Sciatic nerve (tissue), 2 donors: ENCODE data around the gene GPHA2. TPM values are rescaled to one million over a fixed set of nuclear protein-coding genes. Genes with fewer than 3 reads are reported as not detected.

Experiments
- ATAC-seq: fragments of 200-7000 bp; cut with Tn5 transposase; one replicate; pipeline ENCODE4 v1.9.1; 2020; ENCODE audit warnings: mild to moderate bottlenecking, moderate library complexity
- DNase-seq: peaks from one replicate; pipeline ENCODE4 v3.0.0-alpha.2; 2020; ENCODE audit warnings: low spot score
- intact Hi-C: fragments of 100-400 bp; cut with DNase I; formaldehyde crosslinking; loops from one replicate; pipeline ENCODE4 v1.14.2; 2022
- total RNA-seq: library from RNA; stranded (reverse); fragmentation: NEBNext Ultra II Directional; extraction: Animal tissue kit (Norgen Biotek cat#: 25700); gene quantifications from one replicate; pipeline ENCODE4 v1.2.1, GENCODE V29; 2021
- donor health status: DM: no; HTN: no; CAD: no.
- donor health status: DM: no; HTN: no; CAD: no.

Gene GPHA2
- total RNA-seq, 1 donor from 2014 or later = not detected

DNA sequence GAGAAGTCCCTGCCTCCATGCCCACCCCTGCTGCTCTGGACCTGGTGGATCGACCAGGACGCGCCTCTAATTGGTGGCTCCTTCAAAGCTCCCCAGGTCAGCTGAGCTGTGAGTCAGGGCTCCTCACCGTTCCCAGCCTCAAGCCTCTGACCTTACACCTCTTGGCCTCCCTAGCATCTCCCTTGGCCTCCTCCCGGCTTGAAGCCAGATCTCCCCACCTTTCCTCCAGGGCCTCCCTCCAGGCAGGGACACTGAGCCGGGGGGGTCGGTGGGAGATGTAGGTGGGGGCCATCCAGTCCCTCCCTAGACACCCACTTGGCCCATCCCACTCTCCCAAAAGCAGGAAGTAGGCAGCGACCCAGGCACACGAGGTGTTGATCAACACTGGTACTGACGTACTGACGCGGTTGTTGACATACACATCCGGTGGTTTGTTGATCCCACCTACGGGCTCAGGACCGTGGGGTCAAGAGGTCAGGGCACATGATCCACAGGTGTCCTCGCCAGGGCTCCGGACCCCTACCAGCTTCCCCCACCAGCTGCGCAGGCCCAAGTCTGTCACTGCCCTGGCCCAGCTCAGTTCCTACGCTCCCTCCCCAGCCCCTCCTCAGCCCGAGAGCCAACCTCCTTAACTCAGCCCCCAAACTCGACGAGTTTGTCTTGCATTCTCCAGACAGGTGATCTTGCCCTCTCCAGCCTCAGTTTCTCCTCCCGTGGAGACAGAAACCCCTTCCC, 19.5 kb downstream of the GPHA2 start:
- DNase-seq (peak; percentile 81), ATAC-seq (peak; percentile 31)
- intact Hi-C loops = loop anchor here (10.0 kb wide), 1 partner anchor 99 kb away; the partner anchor contains the start of gene ARL2

DNA sequence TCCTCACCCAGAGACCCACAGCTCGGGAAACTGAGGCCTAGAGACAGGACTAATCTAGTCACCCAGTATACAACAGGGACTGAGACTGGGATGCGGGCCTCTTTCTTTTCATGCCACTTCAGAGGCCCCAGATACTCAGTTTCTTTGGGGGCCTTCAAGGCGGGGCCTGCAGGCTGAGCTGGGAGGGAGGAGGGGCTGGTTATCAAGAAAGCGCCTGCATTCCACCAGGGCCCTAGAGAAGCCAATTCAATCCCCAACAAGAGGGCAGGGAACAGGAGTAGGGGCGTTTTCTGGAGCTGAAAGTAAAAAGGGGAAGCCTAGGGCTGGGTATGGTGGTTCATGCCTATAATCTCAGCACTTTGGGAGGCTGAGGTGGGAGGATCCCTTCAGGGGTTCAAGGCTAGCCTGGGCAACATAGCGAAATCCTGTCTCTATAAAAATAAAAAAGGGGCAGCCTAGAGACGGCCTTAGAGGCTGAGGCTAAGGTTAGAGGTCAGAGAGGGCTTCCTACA, 20.3 kb downstream of the GPHA2 start:
- ATAC-seq = no peak
- DNase-seq = no peak
- intact Hi-C loops = loop anchor here (10.0 kb wide), 1 partner anchor 99 kb away; the partner anchor contains the start of gene ARL2

DNA sequence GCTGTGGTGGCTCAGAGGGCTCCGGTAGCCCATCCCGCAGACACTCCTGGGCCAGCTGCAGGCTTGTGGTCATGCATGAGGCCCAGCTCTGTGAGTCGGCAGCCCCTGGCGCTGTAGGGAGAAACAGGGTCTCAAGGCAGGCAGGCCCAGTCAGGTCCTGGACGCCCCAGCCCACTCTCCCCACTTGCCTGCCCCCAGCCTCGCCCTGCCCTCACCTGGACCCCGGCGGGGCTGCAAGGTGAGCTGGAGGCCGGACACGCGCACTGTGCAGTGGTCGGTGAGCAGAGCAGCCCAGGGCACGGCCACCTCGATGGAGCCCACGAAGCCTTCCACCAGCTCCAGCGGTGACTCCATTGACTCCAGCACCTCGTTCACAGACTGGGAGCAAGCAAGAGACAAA, 21.6 kb downstream of the GPHA2 start:
- DNase-seq (no peak), ATAC-seq (no peak)
- intact Hi-C loops = loop anchor here (10.0 kb wide), 1 partner anchor 101 kb away; the partner anchor contains the start of gene ARL2

DNA sequence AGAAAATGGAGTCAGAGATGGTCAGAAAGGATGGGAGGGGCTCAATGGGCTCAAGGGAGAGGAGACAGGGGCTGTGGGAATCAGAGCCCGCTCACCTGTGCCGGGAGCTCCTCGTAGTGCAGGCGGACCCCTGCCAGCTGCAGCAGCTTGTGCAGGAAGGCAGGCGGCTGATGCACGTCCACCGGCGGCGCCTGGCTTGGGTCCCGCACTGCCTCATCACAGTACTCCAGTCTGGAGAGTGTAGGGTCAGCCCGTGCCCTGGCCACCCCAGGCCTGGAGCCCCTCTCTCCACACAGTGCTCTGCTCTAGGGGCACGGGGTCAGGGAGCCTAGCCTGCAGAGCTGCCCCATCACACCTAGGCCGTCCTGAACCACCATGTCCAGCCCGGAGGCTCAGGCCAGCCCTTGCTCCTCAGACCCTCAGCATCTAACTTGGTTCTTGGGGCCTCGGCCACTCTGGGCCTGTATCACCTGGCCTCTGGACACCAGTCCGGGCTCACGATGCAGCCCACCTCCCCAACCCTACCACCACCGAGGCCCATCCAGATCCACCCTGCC, 22.4 kb downstream of the GPHA2 start:
- ATAC-seq (no peak), DNase-seq (no peak)
- intact Hi-C loops = loop anchor here (10.0 kb wide), 1 partner anchor 102 kb away; the partner anchor contains the start of gene ARL2

DNA sequence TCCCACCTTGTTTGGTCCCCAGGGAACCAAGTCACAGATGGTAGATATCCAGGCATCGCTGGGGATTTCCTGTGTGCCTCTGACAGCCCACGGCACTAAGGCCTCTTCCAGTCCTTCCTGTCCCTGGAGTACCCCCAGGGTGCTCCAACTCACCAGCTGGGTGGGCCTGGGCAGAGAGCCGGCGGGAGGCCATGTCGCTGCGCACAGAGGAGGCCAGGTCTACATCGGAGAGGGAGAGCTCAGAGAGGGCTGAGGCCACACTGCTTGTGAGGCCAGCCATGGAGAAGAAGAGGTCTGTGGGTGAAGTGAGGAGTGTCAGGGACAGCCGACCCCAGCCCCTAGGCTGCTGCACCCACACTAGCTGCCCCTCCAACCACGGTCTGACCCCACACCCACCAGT, 24.0 kb downstream of the GPHA2 start:
- intact Hi-C loops = loop anchor here (10.0 kb wide), 1 partner anchor 103 kb away; the partner anchor contains the start of gene ARL2
- DNase-seq (no peak), ATAC-seq (no peak)

DNA sequence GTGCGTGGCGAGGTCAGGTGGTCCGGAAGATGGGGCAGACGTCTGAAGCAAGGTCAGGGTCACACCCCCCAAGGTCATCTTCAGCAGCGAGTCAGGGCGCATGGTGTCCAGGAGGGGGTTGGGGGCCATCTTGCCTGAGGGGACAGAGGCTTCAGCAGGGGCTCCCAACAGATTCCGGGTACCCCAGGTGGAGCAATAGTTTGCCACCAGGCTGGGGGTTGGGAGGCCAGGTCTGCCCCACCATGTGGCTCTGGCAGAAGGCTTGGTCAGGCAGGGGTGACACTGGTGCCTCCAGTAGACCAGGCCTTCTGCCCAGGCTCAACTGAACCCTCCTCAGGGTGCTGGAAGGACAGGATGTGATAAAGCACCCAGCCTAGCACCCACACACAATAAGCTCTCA, 24.6 kb downstream of the GPHA2 start:
- intact Hi-C loops = loop anchor here (10.0 kb wide), 1 partner anchor 104 kb away; the partner anchor contains the start of gene ARL2
- ATAC-seq = no peak
- DNase-seq = no peak

DNA sequence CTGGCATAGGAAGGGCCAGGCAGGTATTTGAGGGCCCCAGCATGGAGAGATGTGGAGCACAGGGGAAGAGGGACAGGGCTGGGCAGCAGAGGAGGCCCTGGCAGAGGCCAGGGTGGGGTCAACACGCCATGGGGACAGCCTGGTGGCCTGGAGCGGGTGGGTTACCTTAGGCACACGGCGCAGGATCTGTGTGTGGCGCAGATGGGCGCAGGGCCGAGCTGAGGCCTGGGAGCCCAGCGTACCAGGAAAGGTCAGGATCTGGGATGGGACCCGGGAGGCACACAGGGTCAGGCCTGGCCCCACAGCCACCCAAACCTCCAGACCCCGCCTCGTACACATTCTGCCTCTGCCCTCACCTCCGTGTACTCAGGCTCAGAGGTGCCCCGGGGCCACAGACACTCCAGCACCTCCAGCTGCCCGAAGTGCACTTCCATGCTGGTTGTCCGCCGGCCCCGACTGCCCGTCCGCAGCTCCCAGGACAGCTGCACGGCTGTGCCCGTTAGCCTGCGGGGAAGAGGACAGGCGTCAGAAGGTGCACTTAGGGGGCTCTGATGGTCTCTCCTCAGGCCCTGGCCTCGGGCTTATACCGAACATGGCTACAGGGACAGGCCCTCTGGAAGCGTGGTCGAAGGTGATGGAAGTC, 25.1 kb downstream of the GPHA2 start:
- DNase-seq (no peak), ATAC-seq (no peak)
- intact Hi-C loops = loop anchor here (10.0 kb wide), 1 partner anchor 104 kb away; the partner anchor contains the start of gene ARL2

DNA sequence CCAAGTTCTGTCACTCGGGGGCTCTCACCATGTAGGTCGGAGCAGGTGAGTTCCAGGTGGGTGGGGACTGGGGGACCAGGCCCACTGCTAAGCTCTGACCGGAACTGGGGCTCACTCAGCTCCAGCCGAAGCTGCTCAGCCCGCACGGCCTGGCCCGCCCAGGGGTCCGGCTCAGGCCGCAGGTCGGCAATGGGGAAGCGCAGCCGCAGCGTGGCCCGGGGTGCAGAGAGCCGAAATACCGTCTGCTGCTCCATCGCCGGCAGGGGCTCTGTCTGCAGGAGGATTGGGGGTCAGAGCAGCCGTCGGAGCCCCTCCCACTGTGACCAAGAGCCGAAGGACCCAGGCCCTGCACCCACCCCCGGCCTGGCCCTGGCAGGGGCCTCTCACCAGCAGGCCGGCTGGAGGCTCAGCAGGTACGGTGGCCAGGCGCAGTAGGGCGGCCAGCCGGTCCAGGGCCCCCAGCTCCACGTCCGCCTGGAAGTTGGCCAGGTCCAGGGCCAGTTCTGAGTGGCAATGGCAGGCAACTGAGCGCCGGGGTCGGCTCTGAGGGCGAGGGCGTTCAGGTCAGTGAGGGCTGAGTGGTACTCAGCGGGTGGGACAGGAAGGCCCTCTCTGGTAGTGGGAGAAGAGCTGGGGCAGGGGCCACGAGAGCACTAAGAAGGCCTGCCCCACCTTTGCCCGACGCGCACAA, 25.9 kb downstream of the GPHA2 start:
- ATAC-seq (no peak), DNase-seq (no peak)
- intact Hi-C loops = loop anchor here (10.0 kb wide), 1 partner anchor 105 kb away; the partner anchor contains the start of gene ARL2

DNA sequence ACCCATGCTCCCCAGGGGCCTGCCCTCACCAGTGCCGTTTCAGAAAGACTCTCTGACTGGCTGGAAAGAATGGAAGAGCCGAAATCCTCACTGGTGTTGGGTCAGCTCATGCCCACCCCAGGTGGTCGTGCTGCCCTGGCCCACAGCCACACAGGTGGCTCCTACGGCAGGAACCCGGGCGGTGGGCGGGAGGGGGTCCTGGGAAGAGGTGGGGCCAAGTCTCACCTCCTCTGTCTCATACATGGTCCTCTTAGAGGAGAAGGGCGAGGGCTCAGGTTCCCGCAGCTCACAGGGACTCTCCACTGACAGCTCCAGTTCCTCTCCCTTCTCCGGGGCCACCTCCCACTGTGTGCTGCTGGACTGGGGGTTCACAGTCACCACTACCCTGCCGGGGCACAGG, 26.9 kb downstream of the GPHA2 start:
- intact Hi-C loops = no loop called here
- no peak for DNase-seq
- ATAC-seq = no peak

DNA sequence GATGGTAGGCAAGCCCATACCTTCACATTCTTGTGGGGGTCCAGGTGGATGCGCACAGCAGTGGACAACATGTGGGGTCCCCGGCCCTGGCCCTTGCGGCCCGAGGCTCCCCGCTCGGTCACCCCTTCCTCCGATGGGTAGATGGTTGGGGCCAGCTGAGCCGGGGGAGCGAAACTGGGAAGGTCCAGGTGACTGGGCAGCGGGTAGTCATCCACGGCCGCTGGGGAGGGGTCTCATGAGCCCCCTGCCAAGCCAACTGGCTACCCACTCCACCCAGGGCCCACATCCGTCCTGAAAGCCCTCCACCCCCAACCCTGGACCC, 29.4 kb downstream of the GPHA2 start:
- intact Hi-C loops = no loop called here
- DNase-seq (no peak), ATAC-seq (no peak)

DNA sequence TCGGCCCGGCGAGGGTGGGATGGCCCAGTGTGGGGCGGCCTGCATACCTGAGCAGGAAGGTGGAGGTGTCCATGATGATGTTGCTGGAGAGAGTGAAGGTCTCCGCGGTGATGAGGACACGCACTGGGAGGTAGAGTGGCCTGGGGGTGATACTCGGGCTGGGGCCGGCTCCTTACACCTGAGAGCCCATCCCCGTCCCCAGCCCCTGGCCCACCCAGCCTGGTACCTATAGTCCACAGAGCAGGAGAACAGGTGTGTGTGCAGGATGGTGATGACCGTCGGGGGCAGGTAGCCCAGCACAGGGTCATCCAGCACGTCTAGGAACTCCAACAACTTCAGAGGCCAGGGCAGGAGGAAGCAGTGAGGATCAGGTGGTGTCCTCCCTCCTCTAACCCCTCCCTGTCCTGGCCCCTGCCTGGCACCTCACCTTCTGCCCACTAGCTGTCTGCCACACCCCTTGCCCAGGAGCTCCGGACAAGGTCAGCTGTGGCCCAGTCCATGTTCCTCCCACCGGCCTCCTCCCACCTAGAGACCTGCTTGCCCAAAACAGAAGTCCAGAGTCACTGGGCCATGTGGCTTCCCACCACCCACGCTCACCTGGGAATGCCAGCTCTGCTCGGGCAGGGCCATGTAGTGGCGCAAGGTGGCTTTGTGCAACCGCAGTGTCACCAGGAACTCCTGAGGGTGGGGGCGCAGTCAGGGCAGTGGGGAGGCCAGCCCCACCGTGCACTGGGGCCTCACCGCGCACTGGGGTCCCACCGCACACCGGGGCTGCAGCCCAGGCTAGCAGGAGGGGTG, 30.0 kb downstream of the GPHA2 start:
- DNase-seq (no peak), ATAC-seq (no peak)
- intact Hi-C loops = no loop called here

DNA sequence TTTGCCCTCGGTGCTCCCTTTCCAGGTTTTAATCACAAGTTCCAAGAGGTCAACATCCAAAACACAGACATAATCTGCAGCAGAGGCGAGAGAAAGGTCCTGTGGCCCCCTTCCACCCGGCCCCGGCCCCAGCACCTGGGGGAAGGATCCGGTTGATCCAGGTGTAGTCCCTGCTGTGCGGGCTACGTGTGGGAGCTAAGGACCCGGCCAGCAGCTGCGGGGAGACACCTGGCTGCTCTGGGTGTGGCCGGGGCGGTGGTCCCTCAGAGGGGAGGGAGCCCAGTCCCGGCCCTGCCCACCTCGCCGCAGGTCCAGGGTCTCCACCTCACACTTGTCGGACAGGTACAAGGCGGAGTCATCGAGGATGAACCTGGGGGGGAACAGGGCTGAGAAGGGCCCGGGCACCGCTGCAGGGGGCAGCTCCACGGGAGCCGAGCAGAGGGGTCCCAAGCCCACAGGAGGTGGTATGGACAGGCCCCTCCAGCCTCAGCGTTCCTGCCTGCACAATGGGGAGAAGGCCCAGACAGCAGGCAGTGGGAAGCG, 32.3 kb downstream of the GPHA2 start:
- ATAC-seq = no peak
- intact Hi-C loops = no loop called here
- no peak for DNase-seq

DNA sequence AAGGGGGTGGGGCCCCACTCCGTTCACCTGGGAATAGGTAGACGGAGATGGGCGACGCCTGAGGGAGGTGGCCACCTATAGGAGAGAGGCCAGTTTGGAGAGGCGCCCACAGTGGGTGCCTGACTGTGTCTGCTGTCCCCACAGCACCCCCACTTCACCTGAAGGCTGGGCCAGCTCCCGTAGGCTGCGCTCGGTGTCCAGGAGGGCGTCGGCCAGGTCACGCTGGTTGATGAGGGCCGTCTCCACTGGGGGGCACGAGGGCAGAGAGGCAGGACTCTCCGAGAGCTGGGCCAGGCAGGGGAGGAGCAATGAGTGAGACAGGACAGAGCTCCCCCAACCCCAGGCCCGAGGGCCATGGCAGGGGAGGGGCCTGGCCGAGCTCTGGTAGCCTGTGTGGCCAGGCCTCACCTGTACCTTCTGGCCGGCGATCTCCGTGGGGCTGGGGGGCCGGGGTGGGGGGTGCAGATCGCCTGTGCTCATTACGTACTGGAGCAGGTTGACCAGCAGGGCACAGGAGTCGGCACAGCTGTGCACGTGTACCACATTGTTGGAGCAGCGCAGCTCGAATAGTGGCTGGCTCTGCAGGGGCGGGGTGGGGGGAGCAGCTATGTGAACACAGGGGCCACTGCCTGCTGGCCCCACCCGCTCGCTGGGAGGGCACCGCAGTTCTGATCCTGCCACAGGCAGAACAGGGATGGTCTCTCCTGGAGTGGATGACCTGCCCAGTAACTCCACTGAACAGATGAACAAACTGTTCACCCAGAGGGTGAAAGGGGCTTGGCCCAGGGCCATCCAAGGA, 33.4 kb downstream of the GPHA2 start:
- intact Hi-C loops = no loop called here
- ATAC-seq (no peak), DNase-seq (no peak)

DNA sequence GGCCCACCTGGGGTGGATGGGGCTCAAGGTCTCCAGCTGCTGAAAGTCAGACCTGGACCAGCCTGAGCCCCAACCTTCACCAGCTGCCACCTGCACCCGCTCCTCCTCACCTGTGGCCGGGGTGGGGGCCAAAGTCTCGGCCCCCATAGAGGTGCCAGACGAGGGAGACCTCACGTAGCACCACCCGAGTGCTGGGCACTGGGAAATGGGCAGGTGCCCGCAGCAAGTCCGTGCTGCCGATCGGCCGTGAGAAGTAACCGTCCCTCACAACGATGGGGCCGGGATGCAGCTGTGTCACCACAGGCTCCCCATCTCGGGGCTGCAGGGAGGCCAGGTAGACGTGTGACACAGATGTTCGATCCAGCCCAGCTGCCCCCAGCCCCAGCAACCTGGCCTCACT, 34.9 kb downstream of the GPHA2 start:
- ATAC-seq (no peak), DNase-seq (no peak)
- intact Hi-C loops = no loop called here

DNA sequence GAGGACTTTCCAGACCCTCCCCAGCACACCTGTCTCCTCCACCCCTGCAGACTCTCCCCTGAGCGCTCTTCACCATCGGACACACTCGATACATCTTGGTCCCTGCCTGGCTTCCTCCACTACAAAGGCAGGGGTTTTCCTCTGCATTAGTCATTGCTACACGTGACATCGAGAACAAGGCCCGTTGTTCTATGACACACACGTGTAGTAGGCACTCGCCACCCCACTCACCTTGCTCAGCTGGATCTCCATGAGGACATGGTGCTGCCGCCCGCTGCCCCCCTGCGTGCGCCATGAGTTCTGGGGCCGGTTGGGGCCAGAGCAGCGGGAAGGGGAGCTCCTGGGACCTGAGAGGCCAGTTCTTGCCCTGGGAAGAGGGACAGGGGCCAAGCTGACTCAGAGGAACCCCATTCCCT, 35.4 kb downstream of the GPHA2 start:
- no peak for ATAC-seq
- no peak for DNase-seq
- intact Hi-C loops = no loop called here

DNA sequence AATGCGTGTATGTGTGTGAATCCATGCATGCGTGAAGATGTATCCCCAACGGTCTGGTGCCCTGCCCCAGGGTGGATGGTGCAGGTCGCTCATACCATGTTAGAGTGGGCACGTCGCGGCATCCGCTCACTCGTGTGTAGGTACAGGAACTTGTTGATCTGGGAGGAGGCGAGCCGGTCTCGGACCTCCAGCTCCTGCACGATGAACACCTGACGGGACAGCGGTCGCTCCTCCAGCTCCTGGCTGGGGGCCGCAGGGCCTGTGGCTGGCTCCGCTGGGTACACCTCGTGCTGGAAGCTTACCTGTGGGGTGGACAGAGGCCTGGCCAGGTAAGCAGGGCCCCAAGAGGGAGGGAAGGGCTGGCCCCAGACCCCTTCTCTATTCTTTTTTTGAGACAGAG, 37.2 kb downstream of the GPHA2 start:
- ATAC-seq = no peak
- DNase-seq = no peak
- intact Hi-C loops = no loop called here

DNA sequence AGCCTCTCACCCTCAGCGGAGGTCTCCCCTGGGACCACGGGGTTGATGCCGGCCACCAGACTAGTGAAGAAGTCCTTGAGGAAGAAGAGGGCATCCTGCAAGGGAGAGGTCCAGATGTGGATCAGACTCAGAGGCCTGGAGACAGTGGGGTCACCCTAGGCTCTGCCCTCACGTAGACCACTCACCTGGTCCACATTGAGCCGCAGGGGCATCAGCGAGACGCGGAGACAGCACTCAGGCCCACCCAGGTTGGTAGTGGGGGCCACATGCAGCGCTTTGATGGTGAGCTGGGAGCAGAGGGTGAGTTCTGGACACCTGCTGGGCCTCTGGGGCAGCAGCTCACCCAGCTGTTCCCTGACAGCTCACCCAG, 37.6 kb downstream of the GPHA2 start:
- ATAC-seq = no peak
- intact Hi-C loops = no loop called here

More for the DNA sequence above, 37.6 kb downstream of the GPHA2 start:
- no peak for DNase-seq
